ENCODE results near the gene NPIPB9. TPM values are rescaled to one million over a fixed set of nuclear protein-coding genes. Genes with fewer than 3 reads are reported as not detected.

NPIPB9 gene
- total and polyA plus RNA-seq, 5 donors: 0.45 to 1.6 (median 1.3) TPM; not detected in 2

Small RNAs within 50 kb of the gene (microRNA-seq; reads per million reads assigned to microRNA genes)
- 0 reads per million in 2 donors for gene MIR6862-2

Other genes with a start within 250 kb of the NPIPB9 start
- gene IL27, start 245.0 kb upstream of the NPIPB9 start, total RNA-seq: not detected
- not detected for gene IL27, start 245.0 kb upstream of the NPIPB9 start, polyA plus RNA-seq
- gene NUPR1, start 212.8 kb upstream of the NPIPB9 start, total RNA-seq: 10 to 100 TPM; 63.7 to 69.8 (median 66.3) TPM
- gene NUPR1, start 212.8 kb upstream of the NPIPB9 start, polyA plus RNA-seq: 106 TPM
- 10 to 100 TPM; 13.8 to 21.4 (median 19.1) TPM for gene SGF29, start 197.9 kb upstream of the NPIPB9 start, total RNA-seq
- gene SGF29, start 197.9 kb upstream of the NPIPB9 start, polyA plus RNA-seq: 18.2 TPM
- 1 to 10 TPM; 2.1 to 3.8 (median 3.0) TPM for gene SULT1A2, start 154.7 kb upstream of the NPIPB9 start, total RNA-seq
- gene SULT1A2, start 154.7 kb upstream of the NPIPB9 start, polyA plus RNA-seq: 2.1 TPM
- gene SULT1A1, start 141.7 kb upstream of the NPIPB9 start, total RNA-seq: 10 to 100 TPM; 18.8 to 26.9 (median 22.0) TPM
- gene SULT1A1, start 141.7 kb upstream of the NPIPB9 start, polyA plus RNA-seq: 29.1 TPM
- gene NPIPB8, start 113.7 kb upstream of the NPIPB9 start, total RNA-seq: under 1 TPM in 2 of 4 donors, not detected in 2; 0.44 to 0.95 TPM
- not detected for gene NPIPB8, start 113.7 kb upstream of the NPIPB9 start, polyA plus RNA-seq
- 100 to 1,000 TPM; 292 to 519 (median 437) TPM for gene EIF3C, start 40.3 kb upstream of the NPIPB9 start, total RNA-seq
- gene EIF3C, start 40.3 kb upstream of the NPIPB9 start, polyA plus RNA-seq: 241 TPM
- gene ATXN2L, start 71.2 kb downstream of the NPIPB9 start, total RNA-seq: 10 to 100 TPM; 55.3 to 59.8 (median 58.8) TPM
- gene ATXN2L, start 71.2 kb downstream of the NPIPB9 start, polyA plus RNA-seq: 40.1 TPM
- 100 to 1,000 TPM; 160 to 188 (median 173) TPM for gene TUFM, start 94.6 kb downstream of the NPIPB9 start, total RNA-seq
- 227 TPM for gene TUFM, start 94.6 kb downstream of the NPIPB9 start, polyA plus RNA-seq
- 10 to 100 TPM; 38.6 to 50.2 (median 44.9) TPM for gene SH2B1, start 112.1 kb downstream of the NPIPB9 start, total RNA-seq
- gene SH2B1, start 112.1 kb downstream of the NPIPB9 start, polyA plus RNA-seq: 41.7 TPM
- gene ATP2A1, start 126.7 kb downstream of the NPIPB9 start, total RNA-seq: under 1 TPM; 0.11 to 0.75 (median 0.58) TPM
- 0.11 TPM for gene ATP2A1, start 126.7 kb downstream of the NPIPB9 start, polyA plus RNA-seq
- 10 to 100 TPM; 13.4 to 24.3 (median 19.2) TPM for gene RABEP2, start 173.5 kb downstream of the NPIPB9 start, total RNA-seq
- gene RABEP2, start 173.5 kb downstream of the NPIPB9 start, polyA plus RNA-seq: 27.4 TPM
- gene CD19, start 180.2 kb downstream of the NPIPB9 start, total RNA-seq: under 1 TPM in 2 of 4 donors, not detected in 2; 0.12 to 0.20 TPM
- 0.25 TPM for gene CD19, start 180.2 kb downstream of the NPIPB9 start, polyA plus RNA-seq
- gene NFATC2IP, start 199.2 kb downstream of the NPIPB9 start, total RNA-seq: 10 to 100 TPM; 17.0 to 18.0 (median 17.5) TPM
- gene NFATC2IP, start 199.2 kb downstream of the NPIPB9 start, polyA plus RNA-seq: 13.4 TPM
- gene SPNS1, start 223.0 kb downstream of the NPIPB9 start, total RNA-seq: 10 to 100 TPM; 16.1 to 18.0 (median 16.5) TPM
- 19.5 TPM for gene SPNS1, start 223.0 kb downstream of the NPIPB9 start, polyA plus RNA-seq
- 1 to 10 TPM; 1.2 to 2.9 (median 2.2) TPM for gene LAT, start 233.3 kb downstream of the NPIPB9 start, total RNA-seq
- gene LAT, start 233.3 kb downstream of the NPIPB9 start, polyA plus RNA-seq: 2.0 TPM